Liver (tissue), 3 donors: ENCODE results near the gene KIRREL1.

Experiments used
- FOXA1 ChIP-seq: IDR thresholded peaks from 2 replicates; pipeline ENCODE4 v1.6.1; 2016; ENCODE audit warnings: antibody characterized with exemption
- JUND ChIP-seq, 2 donors: IDR thresholded peaks; 2 replicates each; pipeline ENCODE4 v1.6.1; 2016; ENCODE audit warnings: antibody characterized with exemption in 2 of 2
- TF ChIP-seq, protein P1 (sequence below): fragments of 150-350 bp; IDR thresholded peaks from 2 replicates; pipeline ENCODE4 v1.5.1; 2017; ENCODE audit warnings: improper control_type of control experiment, low read depth, low read length; ENCODE audit not compliant: missing input control
- donor health status: healthy.
- donor health status: healthy.

DNA sequence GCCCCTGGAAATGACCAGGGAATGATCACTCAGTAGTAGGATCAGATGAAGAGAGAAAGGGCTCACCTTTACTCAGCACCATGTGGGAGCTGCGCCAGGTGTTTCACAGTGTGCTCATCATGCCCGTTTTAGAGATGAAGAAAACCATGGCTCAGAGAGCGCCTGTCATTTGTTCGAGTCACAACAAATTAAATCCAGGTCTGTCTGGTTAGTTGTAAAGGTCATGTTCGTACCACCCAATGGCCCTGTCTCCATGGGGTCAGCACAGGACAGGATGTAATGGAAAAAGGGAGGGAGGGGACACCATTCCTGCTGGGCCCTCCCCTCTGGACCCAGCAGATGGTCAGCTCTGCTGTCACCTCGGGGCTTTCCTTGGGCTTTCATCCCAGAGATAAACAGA is 15.2 kb downstream of the KIRREL1 start:
- no peak for TF ChIP-seq JUND (IDR thresholded peaks at IDR 0.05)
- TF ChIP-seq, protein P1, sequence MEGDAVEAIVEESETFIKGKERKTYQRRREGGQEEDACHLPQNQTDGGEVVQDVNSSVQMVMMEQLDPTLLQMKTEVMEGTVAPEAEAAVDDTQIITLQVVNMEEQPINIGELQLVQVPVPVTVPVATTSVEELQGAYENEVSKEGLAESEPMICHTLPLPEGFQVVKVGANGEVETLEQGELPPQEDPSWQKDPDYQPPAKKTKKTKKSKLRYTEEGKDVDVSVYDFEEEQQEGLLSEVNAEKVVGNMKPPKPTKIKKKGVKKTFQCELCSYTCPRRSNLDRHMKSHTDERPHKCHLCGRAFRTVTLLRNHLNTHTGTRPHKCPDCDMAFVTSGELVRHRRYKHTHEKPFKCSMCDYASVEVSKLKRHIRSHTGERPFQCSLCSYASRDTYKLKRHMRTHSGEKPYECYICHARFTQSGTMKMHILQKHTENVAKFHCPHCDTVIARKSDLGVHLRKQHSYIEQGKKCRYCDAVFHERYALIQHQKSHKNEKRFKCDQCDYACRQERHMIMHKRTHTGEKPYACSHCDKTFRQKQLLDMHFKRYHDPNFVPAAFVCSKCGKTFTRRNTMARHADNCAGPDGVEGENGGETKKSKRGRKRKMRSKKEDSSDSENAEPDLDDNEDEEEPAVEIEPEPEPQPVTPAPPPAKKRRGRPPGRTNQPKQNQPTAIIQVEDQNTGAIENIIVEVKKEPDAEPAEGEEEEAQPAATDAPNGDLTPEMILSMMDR = no peak
- TF ChIP-seq FOXA1 = no peak
